Testis (tissue), 3 donors: ENCODE results near the gene CRACDL. TPM values are rescaled to one million over a fixed set of nuclear protein-coding genes. Genes with fewer than 3 reads are reported as not detected.

Source experiments
- DNase-seq: peaks from one replicate; pipeline ENCODE4 v3.0.0-alpha.2; 2019
- H3K27ac ChIP-seq, 2 donors: fragments of 200-600 bp; sonication (generic); one replicate each; pipeline ENCODE4 v1.5.1; 2019
- H3K27me3 ChIP-seq: fragments of 200-600 bp; sonication (generic); one replicate; pipeline ENCODE4 v1.5.1; 2019
- H3K36me3 ChIP-seq: fragments of 200-600 bp; sonication (generic); one replicate; pipeline ENCODE4 v1.5.1; 2017; ENCODE audit warnings: low read depth; ENCODE audit errors: missing control alignments
- H3K4me1 ChIP-seq: fragments of 200-600 bp; sonication (generic); one replicate; pipeline ENCODE4 v1.5.1; 2019
- H3K4me3 ChIP-seq, 2 donors: fragments of 200-600 bp; sonication (generic); one replicate each; pipeline ENCODE4 v1.5.1; 2017 to 2019
- H3K9me3 ChIP-seq: fragments of 200-600 bp; sonication (generic); one replicate; pipeline ENCODE4 v1.5.1; 2017
- CTCF ChIP-seq, 3 experiments: fragments of 450-650 bp in 2 of 3; fragments of 200-600 bp in 1 of 3; sonication (generic) in 1 of 3; IDR thresholded peaks; one replicate each; pipeline ENCODE4 v1.5.1; 2016 to 2019; ENCODE audit warnings: antibody characterized with exemption in 3 of 3, mild to moderate bottlenecking in 2 of 3, moderate library complexity in 1 of 3
- POLR2A ChIP-seq: fragments of 450-650 bp; IDR thresholded peaks from one replicate; pipeline ENCODE4 v1.6.1; 2017; ENCODE audit warnings: antibody characterized with exemption, mild to moderate bottlenecking, moderate library complexity
- WGBS, 2 donors: methylation state at CpG; one replicate each; pipeline ENCODE4 v1.1.5; 2018; 5-methylcytosine and 5-hydroxymethylcytosine counted together
- intact Hi-C: fragments of 100-400 bp; cut with DNase I; formaldehyde crosslinking; loops from one replicate; pipeline ENCODE4 v1.15.1; 2023; ENCODE audit warnings: low total_unique reads
- polyA plus RNA-seq: library from polyadenylated mRNA; stranded (reverse); fragments of 350-450 nt; fragmentation: Illumina TruSeq; extraction: RNeasy Lipid Tissue Mini Kit (QIAGEN cat#74804); gene quantifications from one replicate; pipeline ENCODE4 v1.2.3, GENCODE V29; 2014; ENCODE audit warnings: low read depth, low replicate concordance; ENCODE audit not compliant: insufficient read depth
- total RNA-seq, 2 donors: library from RNA; depleted of rRNA; stranded (reverse); fragments of >200 nt; gene quantifications; one replicate each; pipeline ENCODE4 v1.2.3, GENCODE V29; 2016

The CRACDL gene
- total and polyA plus RNA-seq, 3 donors from 2014 or later, result 8.4 to 30.4 (median 29.1) TPM

GRCh38 chr2:98952966-98953365 lies 16.9 kb upstream of the CRACDL start:
- peaks cover 13% of the 10 kb centered on the region for H3K4me1 ChIP-seq
- intact Hi-C loops, result no loop called here
- no peak overlapping the region for H3K4me3 ChIP-seq
- H3K27ac ChIP-seq, result no peak overlapping the region
- H3K27me3 ChIP-seq, result no peaks in the 10 kb centered on the region
- H3K36me3 ChIP-seq, result no peaks in the 10 kb centered on the region
- no peaks in the 10 kb centered on the region for H3K9me3 ChIP-seq
- WGBS, 2 donors, result 86 to 88% methylated on average over 4 of the region's 4 CpGs
- no peak for DNase-seq
- no peak for TF ChIP-seq POLR2A
- TF ChIP-seq CTCF (IDR thresholded peaks at IDR 0.05), result no peak

GRCh38 chr2:98948956-98949739 lies 13.1 kb upstream of the CRACDL start:
- TF ChIP-seq CTCF (IDR thresholded peaks at IDR 0.05), result no peak
- TF ChIP-seq POLR2A, result no peak
- Histone ChIP-seq H3K9me3 (no peaks in the 10 kb centered on the region), H3K27ac (peak overlapping the region; percentile 40 to 71), H3K36me3 (no peaks in the 10 kb centered on the region), H3K4me1 (peaks cover 29% of the 10 kb centered on the region), H3K27me3 (no peaks in the 10 kb centered on the region), H3K4me3 (no peak overlapping the region)
- intact Hi-C loops, result no loop called here
- WGBS, 2 donors, result 49 to 57% methylated on average over 5 of the region's 5 CpGs
- peak; percentile 78 for DNase-seq

GRCh38 chr2:98947554-98947953 lies 11.5 kb upstream of the CRACDL start:
- H3K27me3 ChIP-seq, result no peaks in the 10 kb centered on the region
- intact Hi-C loops, result no loop called here
- no peak overlapping the region for H3K4me3 ChIP-seq
- no peak for DNase-seq
- no peaks in the 10 kb centered on the region for H3K9me3 ChIP-seq
- H3K4me1 ChIP-seq, result peaks cover 29% of the 10 kb centered on the region
- WGBS, 2 donors, result 53 to 57% methylated on average over 8 of the region's 8 CpGs
- H3K27ac ChIP-seq, result peak overlapping the region; percentile 40 to 71
- TF ChIP-seq CTCF (IDR thresholded peaks at IDR 0.05) (no peak), POLR2A (no peak)
- no peaks in the 10 kb centered on the region for H3K36me3 ChIP-seq

GRCh38 chr2:98946855-98947254 lies 10.8 kb upstream of the CRACDL start:
- Histone ChIP-seq H3K27ac (peak overlapping the region; percentile 40 to 71), H3K36me3 (no peaks in the 10 kb centered on the region), H3K9me3 (no peaks in the 10 kb centered on the region), H3K4me1 (peaks cover 29% of the 10 kb centered on the region), H3K4me3 (no peak overlapping the region), H3K27me3 (no peaks in the 10 kb centered on the region)
- WGBS, 2 donors, result 60 to 84% methylated on average over 9 of the region's 9 CpGs
- peak; percentile 70 for DNase-seq
- intact Hi-C loops, result no loop called here
- TF ChIP-seq POLR2A (no peak), CTCF (IDR thresholded peaks at IDR 0.05) (no peak)

GRCh38 chr2:98944775-98945174 lies 8.8 kb upstream of the CRACDL start:
- peaks cover 29% of the 10 kb centered on the region for H3K4me1 ChIP-seq
- DNase-seq, result no peak
- peak overlapping the region; percentile 26 to 54 for H3K27ac ChIP-seq
- intact Hi-C loops, result no loop called here
- no peak overlapping the region for H3K4me3 ChIP-seq
- H3K27me3 ChIP-seq, result no peaks in the 10 kb centered on the region
- H3K36me3 ChIP-seq, result no peaks in the 10 kb centered on the region
- 79 to 81% methylated on average over 2 of the region's 2 CpGs for WGBS, 2 donors
- no peaks in the 10 kb centered on the region for H3K9me3 ChIP-seq
- no peak for TF ChIP-seq CTCF (IDR thresholded peaks at IDR 0.05)
- TF ChIP-seq POLR2A, result no peak
